DND-41 (cell line): ENCODE measurements around the gene FARSA.

Experiments
- ATAC-seq: fragments of 200-7000 bp; cut with Tn5 transposase; 3 replicates; pipeline ENCODE4 v1.9.1; 2021; ENCODE audit warnings: low read depth; ENCODE audit not compliant: insufficient read depth
- DNase-seq: peaks from one replicate; pipeline ENCODE4 v3.0.0-alpha.2; 2020
- H2AFZ ChIP-seq: 2 replicates; pipeline ENCODE4 v1.6.0; 2012; ENCODE audit warnings: low read depth, low read length
- H3K27ac ChIP-seq: 2 replicates; pipeline ENCODE4 v1.5.1; 2012; ENCODE audit warnings: low read length, inconsistent platforms
- H3K27me3 ChIP-seq: fragments of 200-600 bp; sonication (generic); 2 replicates; pipeline ENCODE4 v1.6.0; 2012; ENCODE audit warnings: low read length, mild to moderate bottlenecking, inconsistent platforms; ENCODE audit not compliant: insufficient read depth, poor library complexity
- H3K36me3 ChIP-seq: 2 replicates; pipeline ENCODE4 v1.5.1; 2012; ENCODE audit warnings: low read length, inconsistent platforms; ENCODE audit not compliant: insufficient read depth
- H3K4me1 ChIP-seq: 2 replicates; pipeline ENCODE4 v1.5.1; 2012; ENCODE audit warnings: mild to moderate bottlenecking, low read length; ENCODE audit not compliant: insufficient read depth
- H3K4me2 ChIP-seq: 2 replicates; pipeline ENCODE4 v1.6.0; 2012; ENCODE audit warnings: mild to moderate bottlenecking, moderate library complexity, low read length, inconsistent platforms; ENCODE audit not compliant: insufficient read depth
- H3K4me3 ChIP-seq, 2 experiments: fragments of 200-600 bp in 1 of 2; shearing (Covaris generic) in 1 of 2; 2 replicates each; pipeline ENCODE4 v1.5.1; 2012 to 2016; ENCODE audit warnings: inconsistent platforms in 2 of 2, low read length in 2 of 2, mild to moderate bottlenecking in 2 of 2, low read depth in 1 of 2, moderate library complexity in 1 of 2
- H3K79me2 ChIP-seq: 2 replicates; pipeline ENCODE4 v1.6.0; 2012; ENCODE audit warnings: low read length, inconsistent platforms; ENCODE audit not compliant: insufficient read depth
- H3K9ac ChIP-seq: 2 replicates; pipeline ENCODE4 v1.6.0; 2012; ENCODE audit warnings: low read depth, mild to moderate bottlenecking, inconsistent platforms, low read length, moderate library complexity
- H3K9me3 ChIP-seq: 2 replicates; pipeline ENCODE4 v1.5.1; 2012; ENCODE audit warnings: low read length, moderate library complexity, mild to moderate bottlenecking, inconsistent platforms; ENCODE audit not compliant: insufficient read depth, severe bottlenecking
- H4K20me1 ChIP-seq: 2 replicates; pipeline ENCODE4 v1.6.0; 2012; ENCODE audit warnings: low read length; ENCODE audit not compliant: insufficient read depth
- EZH2 ChIP-seq: IDR thresholded peaks from 3 replicates; pipeline ENCODE4 v1.6.1; 2012; ENCODE audit warnings: borderline replicate concordance, low read depth, mild to moderate bottlenecking, moderate library complexity, low read length, inconsistent platforms; ENCODE audit not compliant: severe bottlenecking
- TF ChIP-seq, protein P1 (sequence below): IDR thresholded peaks from 2 replicates; pipeline ENCODE4 v1.5.1; 2012; ENCODE audit warnings: borderline replicate concordance, low read length, moderate library complexity, mild to moderate bottlenecking; ENCODE audit not compliant: poor library complexity, severe bottlenecking; ENCODE audit errors: extremely low read depth

The FARSA gene

DNA sequence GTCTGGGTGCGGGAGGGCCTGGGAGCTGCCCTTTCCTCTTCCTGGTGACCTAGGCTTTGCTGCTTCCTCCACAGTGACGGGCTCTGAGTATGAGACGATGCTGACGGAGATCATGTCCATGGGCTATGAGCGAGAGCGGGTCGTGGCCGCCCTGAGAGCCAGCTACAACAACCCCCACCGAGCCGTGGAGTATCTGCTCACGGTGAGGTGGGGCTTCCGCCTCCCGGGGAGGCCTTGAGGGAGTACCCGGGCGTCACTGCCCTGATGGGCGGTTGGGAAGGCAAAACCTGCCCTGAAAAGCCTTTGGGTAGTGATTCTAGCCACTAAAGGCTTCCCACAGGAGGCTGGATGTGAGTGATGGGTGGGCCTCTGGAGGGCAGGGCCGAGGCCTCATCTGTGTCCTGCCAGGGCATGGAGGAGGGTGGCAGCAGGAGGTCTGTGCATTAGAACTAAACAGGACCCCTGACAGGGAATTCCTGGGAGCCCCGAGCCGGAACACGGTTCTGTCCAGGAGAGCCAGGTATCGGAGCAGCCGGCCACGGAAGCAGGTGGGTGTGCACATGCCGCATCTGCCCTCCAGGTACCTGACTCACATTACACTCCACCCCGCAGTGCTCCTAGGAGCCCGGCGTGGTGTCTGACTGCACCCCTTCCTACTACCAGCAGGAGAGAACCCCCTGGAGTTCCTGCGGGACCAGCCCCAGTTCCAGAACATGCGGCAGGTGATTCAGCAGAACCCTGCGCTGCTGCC is 15.3 kb upstream of the FARSA start:
- Histone ChIP-seq H3K27me3 (no peaks in the 10 kb centered on the region), H3K9ac (no peak overlapping the region), H3K36me3 (peaks cover 86% of the 10 kb centered on the region), H2AFZ (no peak overlapping the region), H3K4me3 (no peak overlapping the region), H3K27ac (no peak overlapping the region), H3K4me1 (peaks cover 51% of the 10 kb centered on the region), H3K4me2 (peak overlapping the region; percentile 80; the same call in 1 of the 2 replicates), H4K20me1 (peaks cover 39% of the 10 kb centered on the region; the same call in 1 of the 2 replicates), H3K9me3 (no peaks in the 10 kb centered on the region), H3K79me2 (peaks cover 73% of the 10 kb centered on the region)
- DNase-seq (no peak), ATAC-seq (no peak)
- no peak for TF ChIP-seq EZH2
- TF ChIP-seq, protein P1, sequence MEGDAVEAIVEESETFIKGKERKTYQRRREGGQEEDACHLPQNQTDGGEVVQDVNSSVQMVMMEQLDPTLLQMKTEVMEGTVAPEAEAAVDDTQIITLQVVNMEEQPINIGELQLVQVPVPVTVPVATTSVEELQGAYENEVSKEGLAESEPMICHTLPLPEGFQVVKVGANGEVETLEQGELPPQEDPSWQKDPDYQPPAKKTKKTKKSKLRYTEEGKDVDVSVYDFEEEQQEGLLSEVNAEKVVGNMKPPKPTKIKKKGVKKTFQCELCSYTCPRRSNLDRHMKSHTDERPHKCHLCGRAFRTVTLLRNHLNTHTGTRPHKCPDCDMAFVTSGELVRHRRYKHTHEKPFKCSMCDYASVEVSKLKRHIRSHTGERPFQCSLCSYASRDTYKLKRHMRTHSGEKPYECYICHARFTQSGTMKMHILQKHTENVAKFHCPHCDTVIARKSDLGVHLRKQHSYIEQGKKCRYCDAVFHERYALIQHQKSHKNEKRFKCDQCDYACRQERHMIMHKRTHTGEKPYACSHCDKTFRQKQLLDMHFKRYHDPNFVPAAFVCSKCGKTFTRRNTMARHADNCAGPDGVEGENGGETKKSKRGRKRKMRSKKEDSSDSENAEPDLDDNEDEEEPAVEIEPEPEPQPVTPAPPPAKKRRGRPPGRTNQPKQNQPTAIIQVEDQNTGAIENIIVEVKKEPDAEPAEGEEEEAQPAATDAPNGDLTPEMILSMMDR = no peak

DNA sequence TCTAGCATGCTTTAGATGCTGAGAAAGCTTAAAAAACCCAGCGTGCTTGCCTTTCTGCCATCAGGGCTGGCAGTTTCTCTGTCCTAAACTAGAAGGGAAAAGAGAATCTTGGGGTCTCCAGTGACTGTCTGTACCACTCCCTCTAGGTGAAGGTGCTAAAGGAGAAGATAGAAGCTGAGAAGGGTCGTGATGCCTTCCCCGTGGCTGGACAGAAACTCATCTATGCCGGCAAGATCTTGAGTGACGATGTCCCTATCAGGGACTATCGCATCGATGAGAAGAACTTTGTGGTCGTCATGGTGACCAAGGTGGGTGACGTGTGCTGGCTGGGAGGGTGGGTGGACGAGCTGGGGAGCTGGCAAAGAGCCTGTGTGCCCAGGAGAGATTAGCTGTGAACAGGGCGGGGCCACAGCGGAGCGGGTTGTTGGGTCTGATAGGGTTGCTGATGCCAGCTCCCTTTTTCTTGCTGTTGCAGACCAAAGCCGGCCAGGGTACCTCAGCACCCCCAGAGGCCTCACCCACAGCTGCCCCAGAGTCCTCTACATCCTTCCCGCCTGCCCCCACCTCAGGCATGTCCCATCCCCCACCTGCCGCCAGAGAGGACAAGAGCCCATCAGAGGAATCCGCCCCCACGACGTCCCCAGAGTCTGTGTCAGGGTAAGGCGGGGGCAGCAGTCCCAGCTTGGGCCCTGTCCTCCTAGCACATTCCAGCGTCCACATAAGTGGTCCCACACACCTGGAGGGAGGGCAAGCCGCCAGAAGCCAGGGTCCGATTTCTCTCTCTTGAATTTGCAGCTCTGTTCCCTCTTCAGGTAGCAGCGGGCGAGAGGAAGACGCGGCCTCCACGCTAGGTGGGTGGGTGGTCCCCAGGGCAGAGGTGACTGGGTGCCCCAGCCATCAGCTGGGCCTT is 14.4 kb upstream of the FARSA start:
- Histone ChIP-seq H3K9me3 (no peaks in the 10 kb centered on the region), H3K27me3 (no peaks in the 10 kb centered on the region), H3K79me2 (peaks cover 72% of the 10 kb centered on the region), H3K27ac (no peak overlapping the region), H3K9ac (0 out of 2 replicates have a peak overlapping the region, but pooled peaks have one; percentile 67), H2AFZ (no peak overlapping the region), H3K36me3 (peaks cover 86% of the 10 kb centered on the region), H4K20me1 (peaks cover 41% of the 10 kb centered on the region; the same call in 1 of the 2 replicates), H3K4me1 (peaks cover 51% of the 10 kb centered on the region), H3K4me2 (peak overlapping the region; percentile 80; the same call in 1 of the 2 replicates), H3K4me3 (peak overlapping the region in 1 of 2 experiments; percentile 69; a peak in 1 of 4 replicates)
- no peak for TF ChIP-seq EZH2
- TF ChIP-seq, protein P1 = no peak
- ATAC-seq = no peak
- no peak for DNase-seq

DNA sequence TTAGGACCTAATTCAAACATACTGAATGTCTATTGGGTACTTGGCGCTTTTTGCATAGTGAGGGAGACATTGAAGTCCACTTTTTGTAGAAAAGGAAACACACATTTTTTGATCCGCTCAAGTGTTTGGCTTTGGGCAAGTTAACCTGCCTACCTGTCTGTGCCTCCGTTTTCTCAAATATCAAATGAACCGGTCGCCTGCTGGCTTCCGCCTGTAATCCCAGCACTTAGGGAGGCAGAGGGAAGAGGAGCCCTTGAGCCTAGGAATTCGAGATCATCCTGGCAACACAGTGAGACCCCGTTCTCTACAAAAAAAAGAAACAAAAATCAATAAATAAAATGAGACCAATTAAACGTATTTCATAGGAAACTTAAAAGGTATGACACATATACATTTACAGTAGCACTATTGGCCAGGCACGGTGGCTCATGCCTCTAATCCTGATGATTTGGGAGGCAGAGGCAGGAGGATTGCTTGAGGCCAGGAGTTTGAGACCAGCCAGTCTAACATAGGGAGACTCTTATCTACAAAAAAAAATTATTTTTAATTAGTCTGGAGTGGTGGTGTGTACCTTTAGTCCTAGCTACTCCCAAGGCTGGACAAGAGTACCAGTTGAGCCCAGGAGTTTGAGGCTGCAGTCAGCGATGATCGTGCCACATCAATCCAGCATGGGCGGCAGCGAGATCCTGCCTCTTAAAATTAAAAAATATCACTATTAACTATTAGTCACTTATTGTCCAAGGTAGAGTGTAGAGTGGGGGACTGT is 13.4 kb upstream of the FARSA start:
- Histone ChIP-seq H3K9me3 (no peaks in the 10 kb centered on the region), H3K27me3 (no peaks in the 10 kb centered on the region), H3K9ac (peak overlapping the region; percentile 67), H3K4me3 (peak overlapping the region; percentile 50 to 69; a peak in 3 of 4 replicates), H3K4me2 (peak overlapping the region; percentile 80), H2AFZ (no peak overlapping the region), H3K36me3 (peaks cover 85% of the 10 kb centered on the region), H3K79me2 (peaks cover 72% of the 10 kb centered on the region), H4K20me1 (peaks cover 41% of the 10 kb centered on the region; the same call in 1 of the 2 replicates), H3K27ac (peak overlapping the region; percentile 84), H3K4me1 (peaks cover 55% of the 10 kb centered on the region)
- ATAC-seq (no peak), DNase-seq (no peak)
- no peak for TF ChIP-seq EZH2
- TF ChIP-seq, protein P1 = no peak
